GM21447 (cell line): ENCODE results near the gene GSTT4.
"Not testable (repeated sequence)": the region's sequence is repeated elsewhere in the genome, so short reads cannot be mapped to it uniquely, and the experiment has no call there.

Source experiments
- ATAC-seq: cut with Tn5 transposase; IDR thresholded peaks from one replicate; pipeline ENCODE4 v1.9.1; 2021; ENCODE audit not compliant: unreplicated experiment

The GSTT4 gene

DNA sequence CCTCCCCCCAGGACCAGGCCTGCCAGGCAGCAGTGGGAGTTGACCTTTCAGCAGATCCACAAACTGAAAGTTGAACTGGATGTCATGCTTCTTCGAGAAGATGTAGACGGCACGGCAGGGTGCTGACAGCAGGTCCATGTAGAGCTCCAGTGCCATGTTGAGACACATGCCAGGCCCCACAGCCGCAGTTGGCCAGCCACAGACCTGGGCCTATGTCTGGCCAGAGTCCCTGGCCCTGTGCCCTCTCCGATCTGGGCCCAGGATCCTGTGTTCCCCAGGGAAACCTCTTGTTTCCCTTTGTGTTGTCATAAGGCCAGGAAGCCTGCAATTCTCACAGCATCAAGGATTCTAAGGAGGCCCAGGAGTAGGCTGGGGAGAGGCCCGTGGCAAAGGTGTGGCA lies at the start of gene GSTT4:
Gene GSTT4, minus strand, starts transcription at position 253 of the 400 bp plus-strand sequence. Its CDS starts 97 bp downstream, at position 156.
- ATAC-seq = no peak

- no peak for ATAC-seq
These were observed 49.1 kb upstream of the GSTT4 start for GRCh38 chr22:24054356-24054755.

DNA sequence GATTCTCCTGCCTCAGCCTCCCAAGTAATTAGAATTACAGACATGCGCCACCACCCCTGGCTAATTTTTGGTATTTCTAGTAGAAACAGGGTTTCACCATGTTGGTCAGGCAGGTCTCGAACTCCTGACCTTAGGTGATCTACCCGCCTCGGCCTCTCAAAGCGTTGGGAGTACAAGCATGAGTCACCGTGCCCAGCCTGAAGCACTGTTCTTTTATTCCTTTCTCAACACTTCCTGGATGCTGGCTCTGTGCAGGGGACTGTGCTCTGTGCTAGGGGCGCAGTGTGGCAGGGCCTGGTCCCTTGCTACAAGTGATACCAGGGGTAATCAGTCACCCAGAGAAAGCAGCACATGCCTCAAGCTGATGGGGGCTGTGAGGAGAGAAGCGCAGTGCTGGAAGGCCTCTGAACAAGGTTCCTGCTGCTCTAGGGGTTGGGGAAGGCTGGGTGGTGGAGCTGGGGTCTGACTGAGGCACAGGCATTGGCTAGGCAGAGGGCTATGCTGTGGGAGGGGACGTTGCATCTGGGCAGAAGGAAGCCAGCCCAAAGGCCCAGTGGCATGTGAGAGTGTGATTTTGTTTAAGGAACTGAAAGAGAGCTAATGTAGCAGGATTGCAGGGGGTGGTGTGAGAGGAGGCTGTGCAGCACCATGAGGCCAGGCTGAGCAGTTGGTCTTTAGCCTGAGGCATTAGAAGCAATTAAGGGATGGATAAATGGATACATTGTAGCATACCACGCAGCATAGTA lies 48.4 kb upstream of the GSTT4 start:
- no peak for ATAC-seq

DNA sequence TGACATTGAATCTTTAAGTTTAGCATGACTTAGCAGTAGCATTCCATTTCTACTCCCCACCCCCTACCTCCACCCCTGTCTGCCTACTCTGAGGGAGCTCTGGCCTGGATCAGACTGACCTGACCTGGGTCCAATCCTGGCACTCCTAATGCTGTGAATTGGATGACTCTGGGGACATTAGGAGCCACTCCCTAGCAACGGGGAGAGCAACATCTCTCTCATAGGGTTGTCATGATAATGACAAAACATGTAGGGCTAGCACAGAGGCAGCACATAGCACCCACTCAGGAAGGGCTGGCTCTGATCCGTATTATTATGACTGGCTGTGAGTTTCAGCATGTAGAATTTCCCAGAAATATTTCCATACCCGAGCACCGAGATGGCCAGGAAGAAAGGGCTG lies 46.3 kb upstream of the GSTT4 start:
- no peak for ATAC-seq

DNA sequence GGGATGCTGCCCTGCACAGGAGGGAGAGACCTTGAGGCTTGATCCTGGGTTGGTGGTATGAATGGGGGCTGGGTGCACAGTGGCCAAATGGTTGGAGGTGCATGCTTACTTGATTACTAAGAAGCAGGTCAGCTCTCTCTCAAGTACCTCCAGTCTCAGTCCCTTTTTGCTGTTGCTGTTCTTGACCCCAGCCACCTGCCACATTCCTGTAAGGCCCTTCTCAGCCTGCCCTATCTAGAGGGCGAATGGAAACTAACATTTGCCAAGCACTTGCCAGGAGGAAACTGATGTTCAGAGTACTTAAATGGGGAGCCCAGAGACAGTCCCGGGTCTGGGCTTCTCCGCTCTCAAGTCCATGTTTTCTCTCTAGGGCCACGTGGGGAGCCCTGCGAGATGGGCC lies 45.8 kb upstream of the GSTT4 start:
- ATAC-seq = no peak

GRCh38 chr22:24049978-24050377 lies 44.7 kb upstream of the GSTT4 start:
- ATAC-seq = no peak

GRCh38 chr22:24049211-24049610 lies 44.0 kb upstream of the GSTT4 start:
- ATAC-seq = no peak

- no peak for ATAC-seq
These were observed 40.8 kb upstream of the GSTT4 start for GRCh38 chr22:24046024-24046423.

DNA sequence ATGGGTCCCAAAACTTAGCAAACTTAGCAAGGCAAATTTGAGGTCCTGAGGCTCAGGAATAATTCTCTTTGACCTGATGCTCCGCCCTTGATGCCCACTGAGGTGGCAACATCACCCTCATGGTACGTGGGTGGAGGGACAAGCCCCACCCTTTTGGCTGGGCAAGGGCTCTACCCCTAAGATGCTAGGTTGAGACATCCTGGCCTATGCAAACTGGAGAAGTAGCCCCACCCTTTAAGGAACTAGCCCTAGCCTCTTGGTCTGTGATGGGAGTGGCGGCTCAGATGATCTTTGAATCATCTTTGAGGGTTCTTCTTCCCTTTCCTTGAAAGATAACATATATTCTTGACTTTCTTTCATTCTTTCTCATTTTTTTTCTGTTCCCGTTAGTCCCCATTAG lies 38.7 kb upstream of the GSTT4 start:
- ATAC-seq = no peak

- not testable (repeated sequence) for ATAC-seq
These were observed 38.2 kb upstream of the GSTT4 start for GRCh38 chr22:24043465-24043864.

DNA sequence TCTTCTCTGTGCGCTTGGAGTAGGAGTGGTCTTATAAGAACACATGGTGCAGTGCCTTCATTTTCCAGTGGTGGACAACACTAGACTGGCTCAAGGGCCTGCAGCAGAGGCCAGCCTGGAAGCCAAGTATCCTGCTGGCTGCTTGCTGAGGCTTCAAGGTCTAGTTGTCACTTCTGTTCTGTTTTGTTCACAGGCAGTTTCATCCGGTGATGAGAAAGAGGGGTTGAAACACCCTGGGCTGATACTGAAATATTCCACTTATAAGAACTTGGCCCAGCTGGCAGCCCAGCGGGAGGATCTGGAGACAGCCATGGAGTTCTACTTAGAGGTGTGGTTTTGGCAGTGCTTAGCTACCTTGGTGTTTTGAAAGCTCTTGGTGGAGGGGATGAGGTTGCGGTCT lies 35.7 kb upstream of the GSTT4 start:
- ATAC-seq = no peak

GRCh38 chr22:24039046-24039445 lies 33.8 kb upstream of the GSTT4 start:
- ATAC-seq = no peak

DNA sequence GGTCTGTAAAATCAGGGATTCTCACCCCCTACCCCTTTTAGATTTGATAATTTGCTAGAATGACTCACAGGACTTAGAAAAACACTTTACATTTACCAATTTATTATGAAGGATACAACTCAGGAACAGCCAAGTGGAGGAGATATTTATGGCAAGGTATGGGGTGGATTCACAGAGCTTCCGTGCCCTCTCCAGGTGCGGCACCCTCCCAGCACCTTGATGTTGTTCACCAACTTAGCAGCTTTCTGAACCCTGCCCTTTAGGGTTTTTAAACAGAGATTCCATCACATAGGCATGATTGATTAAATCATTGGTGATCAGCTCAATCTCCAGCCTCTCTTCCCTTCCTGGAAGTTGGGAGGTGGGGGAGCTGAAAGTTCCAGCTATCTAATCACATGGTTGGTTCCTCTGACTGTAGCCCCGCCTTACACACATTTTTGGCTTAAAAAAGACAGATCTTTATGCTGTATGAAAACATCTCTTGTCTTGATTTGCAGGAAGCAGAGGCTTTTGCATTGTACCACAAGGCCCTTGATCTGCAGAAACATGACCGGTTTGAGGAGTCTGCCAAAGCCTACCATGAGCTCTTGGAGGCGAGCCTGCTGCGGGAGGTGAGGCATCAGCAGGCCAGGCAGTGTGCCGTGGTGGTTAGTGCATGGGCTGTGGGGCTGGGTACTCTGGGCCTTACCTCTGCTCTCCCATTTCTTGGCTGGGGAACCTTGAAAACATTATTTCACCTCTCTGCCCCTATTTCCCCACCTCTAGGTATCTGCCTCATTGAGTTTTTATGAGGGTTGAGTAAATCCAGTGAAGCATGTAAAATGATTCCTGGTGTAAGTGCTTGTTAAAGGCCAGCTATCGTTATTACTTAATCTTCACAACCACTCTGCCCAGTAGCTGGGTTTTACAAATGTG lies 32.9 kb upstream of the GSTT4 start:
- ATAC-seq = no peak

DNA sequence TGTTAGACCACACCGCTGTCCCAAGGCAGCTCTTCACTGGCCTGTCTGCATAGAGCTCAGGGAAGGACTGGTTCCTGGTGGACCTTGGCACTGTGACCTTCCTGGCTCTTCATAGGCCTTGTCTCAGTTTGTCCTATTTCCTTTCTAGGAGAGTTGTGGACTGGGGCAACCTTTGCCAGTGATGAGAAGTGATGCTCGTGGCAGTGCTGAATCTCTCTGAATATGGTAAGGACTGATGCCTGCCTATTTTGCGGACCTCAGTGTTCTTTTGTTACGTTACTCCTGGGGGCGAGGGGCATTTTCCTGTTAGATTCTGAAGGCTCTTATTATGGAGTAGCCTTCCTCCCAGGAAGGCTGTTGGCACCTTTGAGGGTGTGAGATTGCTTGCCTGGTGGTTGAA lies 30.0 kb upstream of the GSTT4 start:
- no peak for ATAC-seq

DNA sequence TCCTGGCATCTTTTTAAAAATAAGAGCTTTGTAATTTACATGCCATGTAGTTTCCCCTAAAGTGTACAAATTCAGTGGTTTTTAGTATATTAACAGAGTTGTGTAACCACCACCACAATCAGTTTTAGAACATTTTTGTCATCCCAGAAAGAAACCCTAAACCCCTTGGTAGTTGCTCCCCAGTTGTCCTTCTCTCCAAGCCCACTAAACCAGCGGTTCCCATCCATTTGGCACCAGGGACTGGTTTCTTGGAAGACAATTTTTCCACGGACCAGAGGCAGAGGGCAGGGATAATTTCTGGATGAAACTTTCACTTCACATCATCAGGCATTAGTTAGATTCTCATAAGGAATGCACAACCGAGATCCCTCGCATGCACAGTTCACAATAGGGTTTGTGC lies 28.5 kb upstream of the GSTT4 start:
- ATAC-seq = no peak

DNA sequence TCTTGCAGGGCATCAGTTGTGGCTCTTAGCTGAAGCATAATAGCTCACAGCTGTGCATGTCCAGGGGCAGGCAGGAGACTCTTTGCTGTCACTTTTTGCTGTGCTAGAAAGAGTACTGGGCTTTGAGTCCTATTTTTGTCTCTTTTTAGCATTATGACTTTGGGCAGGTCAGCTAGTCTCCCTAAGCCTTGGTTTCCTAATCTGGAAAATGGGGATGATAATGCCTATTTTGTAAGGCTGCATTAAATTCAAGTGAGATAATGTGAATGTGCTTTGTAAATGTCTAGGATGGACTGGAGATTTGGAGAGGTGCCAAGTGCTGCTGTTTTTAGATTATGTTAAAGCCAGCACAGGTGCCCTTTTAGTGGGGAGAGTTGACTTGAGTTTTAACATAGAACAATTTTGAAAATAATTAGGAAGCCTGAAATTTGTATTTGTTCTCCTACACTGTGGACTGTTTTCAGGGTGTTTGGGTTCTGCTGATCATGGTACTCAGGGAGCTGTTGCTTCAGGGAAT lies 25.0 kb upstream of the GSTT4 start:
- no peak for ATAC-seq

DNA sequence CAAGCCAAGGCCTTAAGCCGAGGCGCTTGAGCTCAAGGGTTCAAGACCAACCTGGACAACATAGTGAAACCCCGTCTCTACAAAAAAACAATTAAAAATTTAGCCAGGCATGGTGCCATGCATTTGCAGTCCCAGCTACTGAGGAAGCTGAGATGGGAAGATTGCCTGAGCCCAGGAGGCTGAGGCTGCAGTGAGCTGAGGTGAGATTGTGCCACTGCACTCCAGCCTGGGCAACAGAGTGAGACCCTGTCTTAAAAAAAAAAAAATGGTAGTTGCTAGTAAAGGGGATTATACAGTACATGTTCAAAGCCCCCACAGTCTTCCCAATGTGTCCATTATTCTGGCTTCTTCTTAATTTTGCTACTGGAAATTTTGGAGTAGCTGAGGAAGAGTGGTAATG lies 24.1 kb upstream of the GSTT4 start:
- no peak for ATAC-seq

- no peak for ATAC-seq
These were observed 23.3 kb upstream of the GSTT4 start for GRCh38 chr22:24028533-24028932.

GRCh38 chr22:24027991-24028390 lies 22.7 kb upstream of the GSTT4 start:
- no peak for ATAC-seq

- no peak for ATAC-seq
These were observed 22.2 kb upstream of the GSTT4 start for GRCh38 chr22:24027389-24027975.

GRCh38 chr22:24026733-24027132 lies 21.5 kb upstream of the GSTT4 start:
- ATAC-seq = no peak

GRCh38 chr22:24026056-24026455 lies 20.8 kb upstream of the GSTT4 start:
- ATAC-seq = no peak
